Right ventricle myocardium superior (tissue), 1 donor: Measurements from ENCODE around the gene GNA15. TPM values are rescaled to one million over a fixed set of nuclear protein-coding genes. Genes with fewer than 3 reads are reported as not detected.
"Not testable (repeated sequence)": the region's sequence is repeated elsewhere in the genome, so short reads cannot be mapped to it uniquely, and the experiment has no call there.

Source experiments
- ATAC-seq: fragments of 200-7000 bp; cut with Tn5 transposase; one replicate; pipeline ENCODE4 v1.9.1; 2020; ENCODE audit warnings: mild to moderate bottlenecking; ENCODE audit not compliant: poor library complexity
- DNase-seq: peaks from one replicate; pipeline ENCODE4 v3.0.0-alpha.2; 2020
- intact Hi-C: fragments of 100-400 bp; cut with DNase I; formaldehyde crosslinking; loops from one replicate; pipeline ENCODE4 v1.11.2; 2022
- total RNA-seq: library from RNA; stranded (reverse); fragmentation: NEBNext Ultra II Directional; extraction: Animal tissue kit (Norgen Biotek cat#: 25700); gene quantifications from one replicate; pipeline ENCODE4 v1.2.1, GENCODE V29; 2021
- donor health status: DM: no; HTN: yes; CAD: no; lungs with severe emphysema.

GNA15 gene
- total RNA-seq, 1 donor from 2014 or later: 2.8 TPM

GRCh38 chr19:3196064-3196932 lies 60.5 kb downstream of the GNA15 start:
- ATAC-seq (no peak), DNase-seq (no peak)
- intact Hi-C loops: no loop called here

- DNase-seq: no peak
- ATAC-seq: no peak
- intact Hi-C loops: no loop called here
Observed at GRCh38 chr19:3196933-3197205, 61.0 kb downstream of the GNA15 start.

- intact Hi-C loops: no loop called here
- ATAC-seq (no peak), DNase-seq (no peak)
Observed at GRCh38 chr19:3198901-3199700, 63.3 kb downstream of the GNA15 start.

GRCh38 chr19:3201072-3201700 lies 65.4 kb downstream of the GNA15 start:
- ATAC-seq (no peak), DNase-seq (no peak)
- intact Hi-C loops: no loop called here

DNA sequence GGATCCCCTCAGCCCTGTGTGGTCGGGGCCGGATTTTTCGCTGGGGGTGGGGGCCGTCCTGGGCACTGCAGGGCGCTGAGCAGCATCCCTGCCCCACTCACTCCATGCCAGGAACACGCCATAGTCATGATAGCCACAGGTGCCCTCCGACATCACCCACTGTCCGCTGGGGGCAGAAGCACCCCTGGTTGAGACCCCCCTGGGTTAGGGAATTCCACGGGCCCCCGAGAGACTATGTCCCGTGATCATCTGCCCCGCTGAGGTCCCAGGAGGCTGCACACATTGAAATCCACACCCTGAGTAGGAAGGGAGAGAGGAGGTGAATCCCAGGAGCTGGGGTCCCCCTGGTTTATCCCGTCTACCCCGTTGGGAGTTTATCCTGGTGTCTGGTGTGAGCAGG lies 66.1 kb downstream of the GNA15 start:
- intact Hi-C loops: no loop called here
- DNase-seq (no peak), ATAC-seq (no peak)

DNA sequence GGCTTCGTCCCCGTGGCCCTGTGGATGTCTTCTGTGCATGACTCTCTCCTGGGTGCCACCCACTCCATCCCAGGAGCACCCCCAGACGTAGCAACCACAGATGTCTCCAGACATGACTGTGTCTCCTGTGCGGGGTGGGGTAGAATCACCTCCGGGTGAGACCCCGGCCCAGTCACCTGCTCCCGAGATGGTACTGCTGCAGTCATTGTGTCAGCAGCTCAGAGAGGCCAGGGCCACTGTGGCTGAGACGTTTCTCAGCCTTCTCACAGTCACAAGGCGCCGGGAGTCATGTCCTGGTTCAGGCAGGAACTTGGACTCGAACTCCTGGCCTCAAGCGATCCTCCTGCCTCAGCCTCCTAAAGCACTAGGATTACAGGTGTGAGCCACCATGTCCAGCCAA lies 66.5 kb downstream of the GNA15 start:
- intact Hi-C loops: no loop called here
- ATAC-seq (no peak), DNase-seq (no peak)

- intact Hi-C loops, ATAC-seq, DNase-seq: not testable (repeated sequence)
Observed at GRCh38 chr19:3202895-3203294, 67.1 kb downstream of the GNA15 start.

- DNase-seq (no peak), ATAC-seq (no peak)
- intact Hi-C loops: no loop called here
Observed at GRCh38 chr19:3203805-3204645, 68.2 kb downstream of the GNA15 start.

DNA sequence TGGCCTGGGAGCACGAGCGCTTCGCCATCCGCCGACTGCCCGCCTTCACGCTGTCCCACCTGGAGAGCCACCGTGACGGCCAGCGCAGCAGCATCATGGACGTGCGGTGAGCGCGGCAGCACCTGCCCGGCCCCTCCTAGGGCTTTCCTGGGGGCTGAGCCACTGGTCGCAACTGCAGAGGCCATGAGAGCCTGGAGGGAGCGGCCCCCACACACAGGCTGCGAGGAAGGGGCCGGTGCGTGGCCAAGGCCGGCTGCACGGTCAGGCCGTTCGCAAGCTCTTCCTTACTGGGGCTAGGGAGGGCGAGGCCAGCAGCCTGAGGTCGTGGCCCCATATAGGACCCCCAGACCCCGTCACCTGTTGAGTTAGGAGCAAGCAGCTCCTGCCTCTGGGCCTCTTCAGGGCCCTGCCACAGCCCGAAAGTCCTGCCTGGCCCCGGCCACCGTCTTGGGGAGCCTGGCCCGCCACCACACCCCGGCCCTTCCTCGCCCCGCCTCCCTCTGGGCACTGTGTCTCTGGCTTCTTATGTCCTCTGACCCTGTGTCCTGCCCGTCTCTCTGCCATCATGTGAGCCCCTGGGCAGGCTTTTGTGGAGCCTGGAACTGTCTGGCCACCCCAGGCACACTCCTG lies 68.9 kb downstream of the GNA15 start:
- ATAC-seq (no peak), DNase-seq (no peak)
- intact Hi-C loops: no loop called here

DNA sequence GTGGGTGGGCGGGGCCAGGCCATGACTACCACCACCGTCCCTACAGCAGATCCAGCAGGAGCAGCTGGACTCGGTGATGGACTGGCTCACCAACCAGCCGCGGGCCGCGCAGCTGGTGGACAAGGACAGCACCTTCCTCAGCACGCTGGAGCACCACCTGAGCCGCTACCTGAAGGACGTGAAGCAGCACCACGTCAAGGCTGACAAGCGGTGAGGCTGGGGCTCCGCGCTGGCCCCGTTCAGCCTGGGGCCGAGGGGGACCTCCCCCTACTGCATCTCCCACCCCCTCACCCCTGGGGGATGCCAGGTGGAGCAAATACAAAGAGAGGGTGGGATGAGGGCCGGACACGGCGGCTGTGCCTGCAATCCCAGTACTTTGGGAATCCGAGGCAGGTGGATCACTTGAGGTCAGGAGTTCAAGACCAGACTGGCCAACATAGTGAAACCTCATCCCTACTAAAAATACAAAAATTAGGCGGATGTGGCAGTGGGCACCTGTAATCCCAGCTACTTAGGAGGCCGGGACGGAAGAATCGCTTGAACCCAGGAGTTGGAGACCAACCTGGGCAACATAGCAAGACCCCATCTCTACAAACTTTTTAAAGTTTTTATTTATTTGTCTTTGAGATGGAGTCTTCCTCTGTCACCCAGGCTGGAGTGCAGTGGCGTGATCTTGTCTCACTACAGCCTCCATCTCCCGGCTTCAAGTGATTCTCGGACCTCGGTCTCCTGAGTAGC lies 70.6 kb downstream of the GNA15 start:
- intact Hi-C loops: no loop called here
- ATAC-seq: no peak
- DNase-seq: no peak

DNA sequence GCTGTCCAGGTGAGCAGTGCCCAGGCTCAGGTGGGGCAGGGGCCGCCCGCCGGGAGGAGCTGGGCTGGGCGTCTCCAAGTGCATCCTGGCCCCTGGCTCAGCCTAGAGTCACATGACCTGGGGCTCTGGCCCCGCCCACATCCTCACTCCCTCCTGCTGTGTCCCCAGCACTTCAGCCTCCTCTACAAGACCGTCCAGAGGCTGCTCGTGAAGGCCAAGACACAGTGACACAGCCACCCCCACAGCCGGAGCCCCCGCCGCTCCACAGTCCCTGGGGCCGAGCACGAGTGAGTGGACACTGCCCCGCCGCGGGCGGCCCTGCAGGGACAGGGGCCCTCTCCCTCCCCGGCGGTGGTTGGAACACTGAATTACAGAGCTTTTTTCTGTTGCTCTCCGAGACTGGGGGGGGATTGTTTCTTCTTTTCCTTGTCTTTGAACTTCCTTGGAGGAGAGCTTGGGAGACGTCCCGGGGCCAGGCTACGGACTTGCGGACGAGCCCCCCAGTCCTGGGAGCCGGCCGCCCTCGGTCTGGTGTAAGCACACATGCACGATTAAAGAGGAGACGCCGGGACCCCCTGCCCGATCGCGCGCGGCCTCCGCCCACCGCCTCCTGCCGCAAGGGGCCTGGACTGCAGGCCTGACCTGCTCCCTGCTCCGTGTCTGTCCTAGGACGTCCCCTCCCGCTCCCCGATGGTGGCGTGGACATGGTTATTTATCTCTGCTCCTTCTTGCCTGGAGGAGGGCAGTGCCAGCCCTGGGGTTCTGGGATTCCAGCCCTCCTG lies 71.8 kb downstream of the GNA15 start:
- ATAC-seq: no peak
- intact Hi-C loops: no loop called here
- DNase-seq: no peak

DNA sequence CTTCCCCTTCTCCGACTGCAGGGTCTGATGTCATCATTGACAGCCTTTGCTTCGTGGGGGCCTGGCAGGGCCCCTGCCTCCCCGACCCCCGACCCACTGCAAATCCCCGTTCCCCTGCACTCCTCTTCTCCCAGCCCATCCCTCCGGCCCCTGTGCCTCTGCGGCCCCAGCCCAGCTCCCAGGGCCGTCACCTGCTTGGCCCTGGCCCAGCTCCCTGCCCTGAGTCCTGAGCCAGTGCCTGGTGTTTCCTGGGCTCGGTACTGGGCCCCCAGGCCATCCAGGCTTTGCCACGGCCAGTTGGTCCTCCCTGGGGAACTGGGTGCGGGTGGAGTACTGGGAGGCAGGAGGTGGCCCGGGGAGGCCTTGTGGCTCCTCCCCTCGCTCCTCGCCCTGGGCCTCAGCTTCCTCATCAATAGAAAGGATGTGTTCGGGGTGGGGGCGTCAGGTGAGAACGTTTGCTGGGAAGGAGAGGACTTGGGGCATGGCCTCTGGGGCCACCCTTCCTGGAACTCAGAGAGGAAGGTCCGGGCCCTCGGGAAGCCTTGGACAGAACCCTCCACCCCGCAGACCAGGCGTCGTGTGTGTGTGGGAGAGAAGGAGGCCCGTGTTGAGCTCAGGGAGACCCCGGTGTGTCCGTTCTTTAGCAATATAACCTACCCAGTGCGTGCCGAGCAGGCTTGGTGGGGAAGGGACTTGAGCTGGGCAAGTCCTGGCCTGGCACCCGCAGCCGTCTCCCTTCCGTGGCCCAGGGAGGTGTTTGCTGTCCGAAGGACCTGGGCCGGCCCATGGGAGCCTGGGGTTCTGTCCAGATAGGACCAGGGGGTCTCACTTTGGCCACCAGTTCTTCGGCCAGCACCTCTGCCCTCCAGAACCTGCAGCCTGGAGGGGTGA lies 72.7 kb downstream of the GNA15 start:
- DNase-seq: no peak

GRCh38 chr19:3210347-3211017 lies 74.6 kb downstream of the GNA15 start:
- intact Hi-C loops: no loop called here
- ATAC-seq: peak; percentile 69
- DNase-seq: peak; percentile 78

More for the DNA sequence above, 72.7 kb downstream of the GNA15 start:
- intact Hi-C loops: no loop called here
- ATAC-seq: no peak

DNA sequence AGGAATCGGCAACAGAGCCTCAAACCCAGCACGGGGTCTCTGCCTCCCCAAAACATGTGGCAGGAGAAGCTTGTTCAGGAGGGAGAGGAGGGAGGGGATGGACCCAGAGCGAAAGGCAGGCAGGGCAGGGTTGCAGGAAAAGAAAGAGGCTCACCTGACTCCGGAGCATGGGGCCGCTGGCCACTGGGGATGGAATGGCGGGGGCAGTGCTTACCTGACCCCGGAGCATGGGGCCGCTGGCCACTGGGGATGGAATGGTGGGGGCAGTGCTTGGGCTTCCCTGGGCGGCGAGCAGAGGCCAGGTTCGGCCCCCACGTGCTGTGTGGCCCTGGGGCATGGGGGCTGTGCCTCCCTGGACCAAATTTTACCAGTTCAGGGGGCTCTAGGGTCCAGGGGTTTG lies 75.4 kb downstream of the GNA15 start:
- DNase-seq: no peak
- intact Hi-C loops: no loop called here
- ATAC-seq: no peak

- intact Hi-C loops: no loop called here
- ATAC-seq (no peak), DNase-seq (no peak)
Observed at GRCh38 chr19:3213159-3213558, 77.3 kb downstream of the GNA15 start.
